Activated CD8-positive, alpha-beta memory T cell treated with anti-CD3 and anti-CD28 coated beads for 48 hours (primary cell): ENCODE results near the gene ARHGAP6.
"Not testable (repeated sequence)": the region's sequence is repeated elsewhere in the genome, so short reads cannot be mapped to it uniquely, and the experiment has no call there.

ENCODE experiments used
- DNase-seq, 3 experiments: peaks; one replicate each; pipeline ENCODE4 v3.0.0-alpha.2; 2020; ENCODE audit warnings: low read depth in 2 of 3, low spot score in 2 of 3

Gene ARHGAP6

DNA sequence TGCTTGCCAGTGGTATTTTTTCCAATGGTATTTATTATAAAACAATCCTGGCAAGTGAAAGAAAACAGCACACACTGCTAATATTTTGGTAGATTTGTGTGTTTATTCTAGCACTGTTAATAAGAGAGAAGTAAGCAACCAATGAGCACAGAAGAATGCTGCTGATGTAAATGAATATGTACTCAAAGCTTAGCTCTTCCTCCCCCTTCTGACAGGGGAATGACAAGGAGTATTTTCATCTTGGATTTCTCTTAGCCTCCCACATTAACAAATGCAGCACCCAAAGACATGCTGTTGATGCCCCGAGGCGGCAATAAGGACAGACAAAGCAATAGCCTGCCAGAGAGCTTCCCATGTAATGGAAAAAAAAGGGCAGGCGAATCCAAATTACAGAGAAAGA, 18.6 kb downstream of the ARHGAP6 start:
- DNase-seq = no peak

DNA sequence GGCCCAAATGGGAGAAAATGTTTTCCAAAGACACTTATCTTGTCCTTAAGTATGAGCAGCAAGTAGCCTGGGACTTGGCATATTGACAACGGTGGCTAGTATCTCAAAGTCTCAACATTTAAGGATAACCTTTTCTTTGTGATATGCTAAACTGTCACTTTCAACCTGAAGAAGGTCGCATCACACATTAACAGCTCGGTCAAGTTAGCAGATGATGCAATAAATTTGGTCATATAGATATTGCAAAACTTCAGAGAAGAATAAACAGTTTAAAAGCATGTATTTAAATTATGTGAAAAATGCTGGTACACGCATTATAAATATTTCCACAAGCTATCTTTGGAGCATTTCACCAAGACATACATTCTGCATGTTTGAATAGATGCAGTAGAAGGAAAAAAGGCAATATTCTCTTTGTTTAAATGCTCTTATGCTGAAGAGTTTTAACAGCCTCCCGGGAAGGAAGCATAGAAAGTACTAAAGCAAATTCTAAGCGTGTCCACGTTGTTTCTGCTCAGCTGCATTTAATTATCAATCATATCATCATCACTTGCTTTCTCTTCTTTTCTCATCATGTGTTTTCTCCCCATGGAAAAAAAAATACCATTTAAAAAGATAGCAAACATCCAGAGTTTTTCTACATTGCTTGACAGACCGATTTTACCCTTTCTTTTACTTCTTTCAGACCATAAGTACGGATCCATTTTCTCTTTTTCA, 24.2 kb downstream of the ARHGAP6 start:
- no peak for DNase-seq

DNA sequence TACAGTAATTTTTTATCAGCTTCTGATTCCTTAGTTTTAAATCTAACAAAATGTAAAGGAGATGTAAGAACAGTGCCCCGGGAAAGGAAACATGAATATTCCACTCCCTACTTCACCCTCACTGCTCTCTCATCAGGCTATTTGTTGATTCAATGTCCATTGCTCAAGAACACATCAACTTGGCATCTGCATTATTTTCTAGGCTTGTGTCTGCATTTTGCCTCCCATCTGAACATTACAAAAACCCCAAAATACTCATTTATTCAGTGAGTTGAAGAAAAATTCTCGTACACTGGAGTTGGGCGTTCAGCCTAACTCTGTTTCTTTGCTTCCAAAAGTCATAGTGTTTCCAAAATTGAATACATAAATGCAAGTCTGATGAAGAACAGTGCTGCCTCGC, 25.6 kb downstream of the ARHGAP6 start:
- no peak for DNase-seq

DNA sequence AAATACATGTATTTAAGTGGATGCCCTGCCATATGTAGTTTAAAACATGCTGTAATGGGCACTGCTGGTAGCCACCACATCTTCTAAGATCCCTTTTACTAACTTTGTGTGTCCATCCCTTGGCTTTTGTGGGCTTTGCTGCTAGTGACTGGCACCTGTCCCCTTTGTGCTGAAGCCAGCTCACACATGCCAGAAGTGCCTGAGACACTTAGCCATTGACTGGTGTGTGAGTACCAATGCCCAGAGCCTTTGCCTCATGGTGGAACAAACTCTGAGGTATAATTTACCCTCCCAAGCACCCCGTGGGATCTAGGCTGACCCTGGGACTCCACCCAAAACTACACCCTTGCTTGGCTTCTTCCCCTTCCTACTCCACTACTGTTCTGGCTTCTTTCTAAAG, 33.0 kb downstream of the ARHGAP6 start:
- DNase-seq = no peak

DNA sequence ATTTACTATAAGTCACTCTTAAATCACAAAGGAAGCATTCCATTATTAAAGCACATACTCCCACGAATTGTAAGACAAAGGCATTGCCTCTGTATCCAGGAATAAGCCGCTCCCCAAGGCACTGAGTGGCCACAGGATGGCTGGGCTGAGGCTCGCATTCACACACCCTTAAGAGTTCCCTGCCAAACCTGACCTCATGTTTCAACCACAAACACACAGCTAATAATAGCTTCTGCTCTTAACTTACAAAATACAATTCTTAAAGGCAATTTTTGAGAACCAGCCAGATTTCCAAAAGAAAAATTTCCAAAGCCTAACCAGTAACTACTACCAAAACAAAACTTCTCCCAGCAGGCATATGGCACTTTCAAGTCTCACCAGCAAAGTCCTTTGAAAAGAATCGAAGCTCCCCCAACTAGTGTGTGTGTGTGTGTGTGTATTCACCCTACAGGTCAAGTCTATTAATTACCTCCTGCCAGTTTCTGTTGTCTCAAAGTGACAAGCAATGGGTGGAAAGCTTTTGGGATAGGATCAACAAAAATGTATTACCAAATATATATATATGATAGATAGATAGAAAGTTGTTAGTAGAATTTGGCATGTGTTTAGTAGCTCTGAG, 36.0 kb downstream of the ARHGAP6 start:
- DNase-seq = no peak

DNA sequence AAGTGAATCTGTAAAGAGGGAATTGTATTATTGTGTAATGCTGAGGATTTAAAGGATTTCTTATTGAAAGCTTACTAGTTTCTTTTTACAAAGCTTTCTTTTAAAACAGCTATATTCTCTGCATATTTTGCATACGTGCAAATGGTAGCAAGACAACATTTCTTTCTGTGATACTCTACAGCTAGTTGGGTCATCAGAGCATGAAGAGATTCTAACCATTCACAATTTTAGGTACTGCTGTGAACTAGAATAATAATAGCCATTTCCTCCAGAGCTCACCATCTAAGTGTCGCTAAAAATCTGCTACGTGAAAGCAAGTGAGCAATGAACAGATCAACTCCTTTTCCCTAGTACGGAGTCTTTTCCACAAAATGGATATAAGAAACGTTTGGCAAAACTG, 37.3 kb downstream of the ARHGAP6 start:
- no peak for DNase-seq

DNA sequence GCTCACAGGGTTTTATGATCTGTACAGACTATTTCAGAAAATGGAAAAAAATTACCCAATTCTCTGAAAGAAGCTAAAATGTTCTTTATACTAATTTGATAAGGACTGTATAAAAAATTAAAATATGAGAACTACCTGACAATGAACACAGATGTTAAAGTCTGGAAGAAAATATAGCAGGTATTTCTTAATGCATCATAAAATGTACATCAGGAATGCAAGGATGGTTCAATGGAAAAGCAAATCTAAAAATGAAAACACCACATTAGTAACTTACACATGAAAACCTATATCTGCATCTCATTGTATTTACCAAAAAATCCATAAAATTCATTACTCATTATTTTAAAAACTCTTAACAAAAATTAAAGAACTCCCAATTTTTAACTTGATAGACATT, 39.4 kb downstream of the ARHGAP6 start:
- DNase-seq = no peak

DNA sequence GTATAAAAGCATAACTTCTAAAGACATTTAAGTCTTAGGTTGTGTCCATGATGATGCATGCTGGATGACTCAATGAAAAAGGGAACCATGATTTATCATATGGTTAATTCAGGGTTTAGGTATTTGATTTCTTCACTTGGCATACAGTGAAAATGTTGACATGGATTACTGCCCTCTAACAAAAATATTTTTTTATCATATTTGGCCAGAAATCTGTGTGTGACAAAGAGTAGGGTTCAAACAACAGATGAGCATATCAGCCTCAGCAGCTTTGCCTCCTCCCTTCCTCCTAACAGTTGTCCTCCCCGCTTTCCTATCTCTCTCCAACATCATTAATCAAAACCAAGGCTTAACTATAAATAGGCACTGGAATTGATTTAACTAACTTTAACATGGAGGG, 46.3 kb downstream of the ARHGAP6 start:
- no peak for DNase-seq

DNA sequence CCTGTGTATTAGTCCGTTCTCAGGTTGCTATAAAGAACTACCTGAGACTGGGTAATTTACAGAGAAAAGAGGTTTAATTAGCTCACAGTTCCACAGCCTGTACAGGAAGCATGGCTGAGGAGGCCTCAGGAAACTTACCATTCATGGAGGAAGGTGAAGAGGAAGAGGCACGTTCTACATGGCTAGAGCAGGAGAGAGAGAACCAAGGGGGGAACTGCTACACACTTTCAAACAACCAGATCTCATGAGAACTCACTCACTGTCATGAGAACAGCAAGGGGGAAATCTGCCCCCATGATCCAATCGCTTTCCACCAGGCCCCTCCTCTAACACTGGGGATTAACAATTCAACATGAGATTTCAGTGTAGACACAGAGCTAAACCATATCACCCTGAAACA, 51.5 kb downstream of the ARHGAP6 start:
- not testable (repeated sequence) for DNase-seq

DNA sequence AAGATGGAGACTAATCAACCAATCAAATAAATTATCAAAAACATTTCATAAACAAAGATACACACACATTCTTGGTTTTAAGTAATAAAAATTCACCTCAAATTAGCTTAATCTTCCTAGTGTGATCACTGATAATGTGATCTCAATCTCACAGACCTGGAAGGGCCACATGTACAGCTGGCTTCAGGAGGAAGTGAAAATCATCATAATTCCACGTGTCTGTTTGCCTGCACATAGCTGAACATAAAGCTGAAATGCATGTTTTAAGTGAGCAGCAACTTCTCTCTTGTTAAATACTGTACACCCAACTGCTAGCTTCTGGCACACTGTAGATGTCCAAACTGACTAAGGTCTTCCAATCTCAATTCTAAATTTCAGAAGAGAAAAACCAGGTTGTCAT, 53.8 kb downstream of the ARHGAP6 start:
- DNase-seq = no peak

DNA sequence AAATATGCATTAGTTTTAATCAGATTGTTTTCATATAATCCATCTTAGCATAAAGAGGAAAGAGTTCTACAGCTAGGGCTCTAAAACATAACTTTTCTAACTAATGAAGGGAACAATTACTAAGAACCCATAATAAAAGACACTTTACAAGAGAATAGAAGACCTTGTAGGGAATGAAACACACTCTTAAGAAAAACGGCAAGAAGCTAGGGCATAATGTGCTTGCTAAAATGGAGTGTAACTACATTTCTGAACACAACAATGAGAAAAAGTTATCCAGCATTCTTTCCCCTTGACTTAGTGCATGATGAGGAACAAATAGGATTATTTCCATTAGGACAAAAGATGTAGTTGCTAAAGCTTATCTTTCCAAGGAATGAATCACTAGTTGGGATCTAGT, 54.6 kb downstream of the ARHGAP6 start:
- DNase-seq = no peak

DNA sequence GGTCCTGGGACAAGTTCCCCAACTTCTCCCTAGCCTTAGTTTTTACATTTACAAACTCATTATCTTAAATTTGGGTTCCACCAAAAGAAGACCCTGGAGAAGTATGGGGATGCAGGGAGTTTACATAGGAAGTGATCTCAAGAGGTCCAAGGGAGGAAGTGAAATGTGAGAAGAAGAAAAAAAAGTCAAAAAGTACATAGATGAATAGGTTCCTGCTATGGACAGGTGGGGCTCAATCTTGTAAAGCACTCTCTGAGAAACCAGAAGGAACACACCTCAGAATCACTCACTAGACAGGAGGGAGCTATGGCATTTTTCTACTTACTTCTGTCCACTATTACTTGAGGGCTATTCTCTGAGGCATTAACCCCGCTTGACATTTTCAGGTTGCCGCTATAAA, 56.6 kb downstream of the ARHGAP6 start:
- DNase-seq = no peak

DNA sequence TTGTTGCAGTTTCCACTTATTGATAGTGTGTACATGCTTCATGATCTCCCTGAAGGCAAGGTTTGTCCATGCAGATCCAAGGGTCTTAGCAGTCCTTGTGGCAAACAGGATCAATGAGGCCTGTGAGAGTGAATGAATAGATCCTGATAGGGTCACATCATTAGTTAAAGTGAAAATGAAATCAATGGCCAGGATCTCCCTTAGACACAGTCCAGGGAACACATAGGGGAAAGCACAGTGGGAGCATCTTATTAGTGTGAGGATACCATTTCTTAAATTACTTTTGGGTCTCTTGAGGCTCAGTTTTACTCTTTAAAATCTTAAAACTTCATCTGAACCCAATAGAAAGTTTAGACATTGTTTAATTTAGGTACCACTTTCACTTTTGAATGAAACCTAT, 59.3 kb downstream of the ARHGAP6 start:
- no peak for DNase-seq

DNA sequence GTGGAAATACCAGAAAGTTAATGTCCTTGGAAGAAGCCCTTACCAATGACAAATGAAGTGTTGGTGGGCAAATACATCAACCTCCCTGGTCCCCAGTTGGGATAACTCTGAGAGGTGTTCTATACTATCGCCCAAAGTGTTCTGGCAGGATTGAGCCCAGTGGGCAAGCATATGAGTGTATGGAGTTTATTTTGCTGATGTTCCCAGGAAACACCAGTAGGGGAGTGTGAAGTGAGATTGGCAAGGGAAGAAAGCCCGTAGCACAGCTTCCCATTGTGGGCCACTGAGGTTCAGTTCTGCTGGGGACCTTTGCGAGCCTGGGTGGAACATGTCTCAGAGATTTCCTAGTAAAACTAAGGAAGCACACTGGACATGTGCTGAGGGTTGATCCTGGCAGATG, 65.1 kb downstream of the ARHGAP6 start:
- no peak for DNase-seq

DNA sequence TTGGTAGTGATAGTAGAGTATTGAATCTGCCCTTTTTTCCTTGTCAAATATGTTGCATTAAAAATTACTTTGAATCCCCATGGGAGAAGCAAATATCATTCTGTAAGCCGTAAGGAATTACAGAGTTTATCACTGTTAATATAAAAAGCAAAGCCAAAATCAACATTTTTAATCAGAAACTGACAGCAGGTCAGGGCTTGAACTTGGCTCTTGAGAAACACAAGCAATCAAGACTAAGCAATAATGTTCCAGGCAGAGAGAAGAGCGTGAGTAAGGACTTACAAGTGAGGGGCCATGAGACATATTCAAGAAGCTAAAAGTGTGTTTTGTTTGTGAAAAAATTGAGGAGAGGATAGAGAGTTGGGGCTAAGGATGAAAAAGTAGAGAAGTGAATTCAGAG, 68.2 kb downstream of the ARHGAP6 start:
- DNase-seq = no peak

DNA sequence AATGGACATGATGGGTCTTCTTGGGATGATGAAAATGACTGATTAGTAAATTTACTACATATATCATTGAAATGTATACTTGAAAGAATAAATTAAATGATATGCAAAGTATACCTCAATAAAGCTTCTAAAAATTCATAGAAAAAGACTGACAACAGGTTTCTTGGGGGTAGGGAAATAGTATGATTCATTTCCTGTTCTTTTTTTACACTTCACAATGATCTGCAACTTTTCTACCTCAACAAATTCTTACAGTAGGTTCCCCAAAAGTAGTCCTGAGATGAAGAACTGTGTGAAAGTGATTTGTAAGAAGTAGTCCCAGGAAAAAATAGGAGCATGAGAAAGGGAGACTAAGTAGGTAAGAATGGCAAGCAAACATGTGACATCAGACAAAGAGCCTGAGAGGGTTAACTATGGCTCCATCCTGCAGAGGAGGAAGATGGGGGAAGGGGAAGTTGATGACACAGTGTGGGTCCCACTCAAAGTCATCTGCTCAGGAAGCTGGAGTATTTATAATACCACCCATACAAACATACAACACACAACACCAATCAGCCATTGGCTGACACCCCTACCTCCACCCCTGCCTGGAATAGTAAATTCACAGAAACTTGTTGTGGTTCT, 73.9 kb downstream of the ARHGAP6 start:
- no peak for DNase-seq

DNA sequence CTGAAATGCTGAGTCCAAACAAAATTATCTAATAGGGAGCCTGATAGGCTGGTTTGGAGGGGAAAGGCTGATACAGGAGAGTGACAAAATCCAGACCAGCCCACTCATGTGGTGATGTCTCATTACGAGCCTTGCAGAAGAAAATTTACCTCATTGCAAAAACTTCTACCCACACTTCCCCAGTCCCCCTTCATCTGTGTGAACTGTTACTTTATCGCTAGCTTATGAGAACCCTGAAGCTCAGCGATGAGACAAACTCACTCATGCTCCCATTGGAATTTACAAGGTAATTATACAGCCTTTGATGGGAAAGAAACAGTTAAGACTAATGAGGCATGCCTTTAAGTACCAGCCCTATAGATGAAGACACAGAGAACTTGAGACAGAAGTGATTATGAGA, 76.1 kb downstream of the ARHGAP6 start:
- no peak for DNase-seq

DNA sequence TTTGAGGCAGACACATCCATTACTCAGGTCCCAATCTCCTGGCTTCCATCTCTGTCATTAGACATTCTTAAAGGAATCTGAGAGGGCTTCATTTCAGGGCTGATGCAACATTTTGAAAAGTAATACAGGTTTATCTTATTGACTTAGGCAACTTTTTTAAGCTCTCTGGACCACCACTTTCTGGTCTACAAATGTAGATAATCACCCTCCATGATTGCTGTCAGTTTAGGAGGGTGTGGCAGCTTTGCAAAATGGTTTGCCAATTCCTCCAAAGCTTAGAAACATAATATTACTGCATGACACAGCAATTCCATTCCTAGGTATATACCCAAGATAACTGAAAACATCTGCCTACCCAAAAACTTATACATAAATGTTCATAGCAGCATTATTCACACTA, 77.6 kb downstream of the ARHGAP6 start:
- no peak for DNase-seq

DNA sequence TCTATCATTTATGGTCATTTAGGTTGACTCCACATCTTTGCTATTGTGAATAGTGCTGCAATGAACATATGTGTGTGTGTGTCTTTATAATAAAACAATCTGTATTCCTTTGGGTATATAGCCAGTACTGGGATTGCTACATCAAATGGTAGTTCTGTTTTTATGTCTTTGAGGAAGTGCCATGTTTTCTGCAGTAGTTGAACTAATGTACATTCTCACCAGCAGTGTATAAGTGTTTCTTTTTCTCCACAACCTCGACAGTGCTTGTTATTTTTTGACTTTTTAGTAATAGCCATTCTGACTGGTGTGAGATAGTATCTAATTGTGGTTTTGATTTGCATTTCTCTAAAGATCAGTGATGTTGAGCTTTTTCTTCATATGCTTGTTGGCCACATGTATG, 80.5 kb downstream of the ARHGAP6 start:
- no peak for DNase-seq

DNA sequence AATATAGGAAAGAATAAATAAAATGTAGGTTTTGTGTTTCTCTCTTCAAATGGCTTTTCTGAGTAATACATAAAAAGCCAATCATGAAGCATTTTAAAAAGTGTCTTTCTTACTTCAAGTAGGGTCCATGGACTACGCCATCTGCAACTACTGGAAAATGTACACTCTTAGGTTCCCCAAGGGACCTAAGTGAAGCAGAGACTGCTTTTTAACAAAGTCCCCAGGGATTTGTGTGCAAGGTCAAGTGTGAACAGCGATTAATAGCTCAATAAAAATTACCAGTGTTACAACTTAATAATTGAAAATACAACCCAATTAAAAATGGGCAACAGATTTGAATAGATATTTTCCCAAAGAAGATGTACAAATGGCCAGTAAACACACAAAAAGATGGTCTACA, 84.9 kb downstream of the ARHGAP6 start:
- no peak for DNase-seq

DNA sequence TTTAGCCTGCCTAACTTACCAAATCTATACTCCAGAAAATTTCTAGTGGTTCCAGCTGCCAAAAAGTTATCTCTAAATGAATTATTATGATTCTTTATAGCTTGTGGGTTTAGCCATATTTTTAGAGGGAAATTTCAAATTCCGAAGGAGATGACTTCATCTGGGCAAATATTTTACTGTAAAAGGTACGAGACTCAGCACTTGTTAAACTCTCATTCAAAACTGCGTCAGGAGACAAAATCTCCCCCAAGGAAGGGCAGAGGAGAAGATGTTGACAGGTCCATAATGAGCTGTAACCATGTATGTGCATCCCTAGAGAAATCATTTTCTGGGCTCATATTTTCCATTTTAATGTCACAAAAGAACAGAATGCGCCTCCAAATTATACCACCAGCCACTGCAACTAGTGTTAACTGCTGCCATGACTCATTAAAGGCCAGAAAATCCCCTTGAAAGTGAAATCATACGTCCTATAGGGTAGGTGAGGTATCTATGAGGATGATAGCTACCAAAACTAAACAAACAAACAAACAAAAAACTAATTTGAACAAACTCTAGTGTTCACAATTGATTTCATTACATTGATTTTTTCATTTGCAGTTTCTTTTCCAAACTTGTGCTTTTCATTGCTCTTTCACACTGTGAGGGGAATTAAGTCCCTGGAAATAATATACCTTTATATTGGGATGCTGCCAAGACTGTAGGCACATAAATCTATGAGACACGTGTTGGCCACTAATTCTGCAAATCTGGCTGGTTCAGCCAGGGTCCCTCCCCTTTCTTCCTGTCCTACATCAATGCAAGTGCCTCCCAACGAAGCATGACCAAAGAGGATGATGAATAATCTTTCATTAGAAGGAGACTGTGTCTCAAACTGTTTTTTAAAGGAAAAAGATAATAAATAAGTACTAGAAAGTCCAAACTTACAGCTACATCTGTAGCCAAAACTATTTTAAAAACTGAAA, 85.8 kb downstream of the ARHGAP6 start:
- DNase-seq = no peak

DNA sequence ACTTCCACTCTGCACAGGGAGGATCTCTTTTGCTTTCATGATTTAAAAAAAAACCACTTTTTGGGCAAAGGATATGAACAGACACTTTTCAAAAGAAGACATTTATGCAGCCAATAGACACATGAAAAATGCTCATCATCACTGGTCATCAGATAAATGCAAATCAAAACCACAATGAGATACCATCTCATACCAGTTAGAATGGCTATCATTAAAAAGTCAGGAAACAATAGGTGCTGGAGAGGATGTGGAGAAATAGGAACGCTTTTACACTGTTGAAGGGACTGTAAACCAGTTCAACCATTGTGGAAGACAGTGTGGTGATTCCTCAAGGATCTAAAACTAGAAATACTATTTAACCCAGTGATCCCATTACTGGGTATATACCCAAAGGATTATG, 87.4 kb downstream of the ARHGAP6 start:
- not testable (repeated sequence) for DNase-seq
